Astrocyte (in vitro differentiated cells and primary cell): ENCODE results near the gene PAPSS2. TPM values are rescaled to one million over a fixed set of nuclear protein-coding genes. Genes with fewer than 3 reads are reported as not detected.

Source experiments
- DNase-seq: peaks from one replicate; pipeline ENCODE4 v3.0.0-alpha.2; 2010; ENCODE audit warnings: low read depth
- FAIRE-seq: peaks from 2 replicates; lab custom pipeline; 2011; peaks lifted over from hg19 to GRCh38; lab: Jason Lieb, UNC
- H2AFZ ChIP-seq: 2 replicates; pipeline ENCODE4 v1.6.0; 2012; ENCODE audit warnings: low read depth, low read length, inconsistent platforms
- H3K27ac ChIP-seq: 2 replicates; pipeline ENCODE4 v1.5.1; 2011; ENCODE audit warnings: low read depth, low read length, inconsistent platforms
- H3K27me3 ChIP-seq: 2 replicates; pipeline ENCODE4 v1.6.0; 2011; ENCODE audit warnings: low read length, inconsistent platforms; ENCODE audit not compliant: insufficient read depth
- H3K36me3 ChIP-seq: 2 replicates; pipeline ENCODE4 v1.5.1; 2011; ENCODE audit warnings: low read length, inconsistent platforms; ENCODE audit not compliant: insufficient read depth
- H3K4me1 ChIP-seq: 2 replicates; pipeline ENCODE4 v1.5.1; 2011; ENCODE audit warnings: low read length, inconsistent platforms; ENCODE audit not compliant: insufficient read depth
- H3K4me2 ChIP-seq: 2 replicates; pipeline ENCODE4 v1.6.0; 2012; ENCODE audit warnings: low read length, inconsistent platforms
- H3K4me3 ChIP-seq: 2 replicates; pipeline ENCODE4 v1.5.1; 2011; ENCODE audit warnings: low read depth, mild to moderate bottlenecking, low read length, inconsistent platforms; ENCODE audit not compliant: insufficient read depth
- H3K79me2 ChIP-seq: 2 replicates; pipeline ENCODE4 v1.6.0; 2012; ENCODE audit warnings: mild to moderate bottlenecking, low read length, inconsistent platforms; ENCODE audit not compliant: insufficient read depth
- H3K9ac ChIP-seq: 2 replicates; pipeline ENCODE4 v1.6.0; 2012; ENCODE audit warnings: mild to moderate bottlenecking, low read length, inconsistent platforms
- H3K9me3 ChIP-seq: 2 replicates; pipeline ENCODE4 v1.5.1; 2012; ENCODE audit warnings: low read depth, mild to moderate bottlenecking, low read length, inconsistent platforms; ENCODE audit not compliant: insufficient read depth
- H4K20me1 ChIP-seq: 2 replicates; pipeline ENCODE4 v1.6.0; 2012; ENCODE audit warnings: low read length, inconsistent platforms; ENCODE audit not compliant: insufficient read depth
- H3K27ac Mint-ChIP-seq: one replicate; pipeline ENCODE4 v1.8.0; 2021; ENCODE audit warnings: mild to moderate bottlenecking, mixed read lengths; ENCODE audit not compliant: unreplicated experiment
- H3K27me3 Mint-ChIP-seq: one replicate; pipeline ENCODE4 v1.8.0; 2021; ENCODE audit warnings: low read depth, mixed read lengths; ENCODE audit not compliant: unreplicated experiment
- H3K36me3 Mint-ChIP-seq: one replicate; pipeline ENCODE4 v1.8.0; 2021; ENCODE audit warnings: low read depth, mixed read lengths; ENCODE audit not compliant: unreplicated experiment
- H3K4me1 Mint-ChIP-seq: one replicate; pipeline ENCODE4 v1.8.0; 2021; ENCODE audit warnings: low read depth, mixed read lengths; ENCODE audit not compliant: unreplicated experiment
- H3K4me3 Mint-ChIP-seq: one replicate; pipeline ENCODE4 v1.8.0; 2021; ENCODE audit warnings: mild to moderate bottlenecking, moderate library complexity, mixed read lengths; ENCODE audit not compliant: unreplicated experiment
- H3K9me3 Mint-ChIP-seq: one replicate; pipeline ENCODE4 v1.8.0; 2021; ENCODE audit warnings: mild to moderate bottlenecking, mixed read lengths; ENCODE audit not compliant: unreplicated experiment
- CTCF ChIP-seq: IDR thresholded peaks from 2 replicates; pipeline ENCODE4 v1.5.1; 2011; ENCODE audit warnings: low read depth, mild to moderate bottlenecking, inconsistent platforms, low read length, moderate library complexity; ENCODE audit not compliant: insufficient read depth
- EZH2 ChIP-seq: IDR thresholded peaks from 2 replicates; pipeline ENCODE4 v1.6.1; 2012; ENCODE audit warnings: mild to moderate bottlenecking, low read length, inconsistent platforms; ENCODE audit not compliant: insufficient read depth
- total RNA-seq: library from RNA; stranded (reverse); gene quantifications from 2 replicates; pipeline ENCODE4 v1.2.1, GENCODE V29; 2021

The PAPSS2 gene
- total RNA-seq, 1 donor from 2014 or later, result 48.6 TPM

DNA sequence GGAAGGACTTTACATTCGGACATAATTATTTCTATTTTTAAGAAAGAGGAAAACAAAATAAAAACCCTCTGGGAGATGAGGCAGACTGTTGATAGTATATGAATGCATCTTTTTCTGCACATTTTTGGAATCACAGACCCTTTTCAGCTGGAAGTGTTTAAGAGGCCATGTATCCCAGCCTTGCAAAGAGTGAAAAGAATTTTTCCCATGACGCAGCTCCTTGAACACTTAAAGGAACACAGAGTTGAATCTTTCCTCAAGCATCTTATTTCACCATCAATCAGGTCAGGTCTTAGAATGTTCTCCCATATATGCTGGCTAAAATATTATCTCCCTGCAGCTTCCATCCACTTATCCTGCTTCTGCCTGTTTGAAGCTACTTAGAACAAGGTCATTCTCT is 45.9 kb upstream of the PAPSS2 start:
- Mint-ChIP-seq H3K27me3 (peaks cover 8% of the 10 kb centered on the region), H3K4me1 (no peaks in the 10 kb centered on the region), H3K9me3 (peaks cover 13% of the 10 kb centered on the region), H3K4me3 (no peak overlapping the region), H3K27ac (no peak overlapping the region), H3K36me3 (peaks cover 5% of the 10 kb centered on the region)
- TF ChIP-seq EZH2 (no peak), CTCF (no peak)
- Histone ChIP-seq H3K9me3 (no peaks in the 10 kb centered on the region), H3K4me3 (no peak overlapping the region), H2AFZ (no peak overlapping the region), H3K79me2 (no peaks in the 10 kb centered on the region), H3K27ac (no peak overlapping the region), H3K4me1 (no peaks in the 10 kb centered on the region), H3K9ac (no peak overlapping the region), H3K27me3 (peaks cover 11% of the 10 kb centered on the region), H4K20me1 (no peaks in the 10 kb centered on the region), H3K36me3 (no peaks in the 10 kb centered on the region), H3K4me2 (no peak overlapping the region)
- DNase-seq, result no peak
- FAIRE-seq, result no peak

GRCh38 chr10:87615856-87616255 is 43.8 kb upstream of the PAPSS2 start:
- no peaks in the 10 kb centered on the region for H3K4me1 ChIP-seq
- no peak overlapping the region for H3K4me3 Mint-ChIP-seq
- DNase-seq, result no peak
- peaks cover 11% of the 10 kb centered on the region for H3K27me3 ChIP-seq
- peaks cover 10% of the 10 kb centered on the region for H3K27me3 Mint-ChIP-seq
- no peaks in the 10 kb centered on the region for H4K20me1 ChIP-seq
- no peak for FAIRE-seq
- no peaks in the 10 kb centered on the region for H3K36me3 ChIP-seq
- no peak overlapping the region for H3K27ac Mint-ChIP-seq
- TF ChIP-seq EZH2 (no peak), CTCF (no peak)
- no peak overlapping the region for H3K4me3 ChIP-seq
- peaks cover 4% of the 10 kb centered on the region for H3K36me3 Mint-ChIP-seq
- no peak overlapping the region for H3K9ac ChIP-seq
- H3K4me1 Mint-ChIP-seq, result peaks cover 8% of the 10 kb centered on the region
- no peaks in the 10 kb centered on the region for H3K9me3 ChIP-seq
- H3K27ac ChIP-seq, result no peak overlapping the region
- no peaks in the 10 kb centered on the region for H3K79me2 ChIP-seq
- H3K4me2 ChIP-seq, result no peak overlapping the region
- no peak overlapping the region for H2AFZ ChIP-seq
- H3K9me3 Mint-ChIP-seq, result peaks cover 10% of the 10 kb centered on the region

- TF ChIP-seq EZH2 (no peak), CTCF (no peak)
- no peaks in the 10 kb centered on the region for H3K36me3 ChIP-seq
- no peak overlapping the region for H3K9ac ChIP-seq
- no peak overlapping the region for H2AFZ ChIP-seq
- no peak overlapping the region for H3K27ac Mint-ChIP-seq
- no peaks in the 10 kb centered on the region for H3K9me3 Mint-ChIP-seq
- H3K36me3 Mint-ChIP-seq, result peaks cover 1% of the 10 kb centered on the region
- no peak for DNase-seq
- H3K27me3 Mint-ChIP-seq, result peaks cover 10% of the 10 kb centered on the region
- no peaks in the 10 kb centered on the region for H3K4me1 ChIP-seq
- FAIRE-seq, result no peak
- H3K4me2 ChIP-seq, result no peak overlapping the region
- no peaks in the 10 kb centered on the region for H4K20me1 ChIP-seq
- H3K4me3 Mint-ChIP-seq, result no peak overlapping the region
- H3K79me2 ChIP-seq, result no peaks in the 10 kb centered on the region
- H3K9me3 ChIP-seq, result no peaks in the 10 kb centered on the region
- peaks cover 14% of the 10 kb centered on the region for H3K27me3 ChIP-seq
- no peak overlapping the region for H3K27ac ChIP-seq
- H3K4me3 ChIP-seq, result no peak overlapping the region
- H3K4me1 Mint-ChIP-seq, result peaks cover 8% of the 10 kb centered on the region
Measured at GRCh38 chr10:87617503-87617902, 42.2 kb upstream of the PAPSS2 start.
